Fibroblast of skin of abdomen (primary cell): Measurements from ENCODE around the gene TMEM178B.

ENCODE experiments used
- DNase-seq: peaks from one replicate; pipeline ENCODE4 v3.0.0-alpha.2; 2013

The TMEM178B gene

GRCh38 chr7:141225916-141226618 is 152.2 kb downstream of the TMEM178B start:
- no peak for DNase-seq

GRCh38 chr7:141227454-141227853 is 153.6 kb downstream of the TMEM178B start:
- DNase-seq: no peak

DNA sequence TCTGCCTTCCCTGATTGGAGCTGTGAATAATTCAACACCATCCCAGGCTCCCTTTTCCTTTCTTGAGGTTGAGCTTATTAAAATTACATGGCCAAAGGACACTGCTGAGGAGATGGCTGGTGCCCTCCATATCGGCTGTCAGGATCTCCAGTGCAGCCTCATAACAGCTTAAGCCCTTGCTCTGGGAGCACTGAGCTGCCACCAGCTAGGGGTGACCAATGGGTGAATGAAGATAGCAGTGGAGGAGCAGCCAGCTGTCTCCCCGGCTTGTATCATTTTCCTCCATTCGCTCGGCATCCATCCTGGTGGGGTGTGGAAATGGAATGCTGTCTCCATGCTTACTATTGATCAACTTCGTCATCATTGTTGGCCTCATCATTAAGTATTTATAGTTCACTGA is 154.6 kb downstream of the TMEM178B start:
- DNase-seq: no peak

GRCh38 chr7:141231018-141231792 is 157.3 kb downstream of the TMEM178B start:
- no peak for DNase-seq

- no peak for DNase-seq
These were observed 158.6 kb downstream of the TMEM178B start for GRCh38 chr7:141232286-141233051.

- no peak for DNase-seq
These were observed 160.7 kb downstream of the TMEM178B start for GRCh38 chr7:141234335-141235105.

DNA sequence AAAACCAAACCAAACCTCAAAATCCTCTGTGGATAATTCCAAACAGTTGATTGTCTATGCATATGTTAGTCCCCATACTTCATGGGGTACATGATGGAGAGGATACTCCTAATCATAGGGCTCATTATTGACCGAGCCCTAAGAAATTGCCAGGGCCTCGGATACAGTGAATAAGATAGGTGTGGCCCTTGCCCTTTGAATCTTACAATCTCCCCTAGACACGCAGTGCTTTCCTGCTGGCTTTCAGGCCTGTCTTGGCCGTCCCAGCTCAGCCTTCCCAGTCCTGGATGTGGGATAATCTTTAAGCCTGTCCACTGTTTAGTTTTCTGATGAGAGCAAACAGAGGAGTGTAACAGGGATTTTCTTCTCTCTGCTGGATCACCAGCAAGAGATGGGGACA is 161.8 kb downstream of the TMEM178B start:
- no peak for DNase-seq

DNA sequence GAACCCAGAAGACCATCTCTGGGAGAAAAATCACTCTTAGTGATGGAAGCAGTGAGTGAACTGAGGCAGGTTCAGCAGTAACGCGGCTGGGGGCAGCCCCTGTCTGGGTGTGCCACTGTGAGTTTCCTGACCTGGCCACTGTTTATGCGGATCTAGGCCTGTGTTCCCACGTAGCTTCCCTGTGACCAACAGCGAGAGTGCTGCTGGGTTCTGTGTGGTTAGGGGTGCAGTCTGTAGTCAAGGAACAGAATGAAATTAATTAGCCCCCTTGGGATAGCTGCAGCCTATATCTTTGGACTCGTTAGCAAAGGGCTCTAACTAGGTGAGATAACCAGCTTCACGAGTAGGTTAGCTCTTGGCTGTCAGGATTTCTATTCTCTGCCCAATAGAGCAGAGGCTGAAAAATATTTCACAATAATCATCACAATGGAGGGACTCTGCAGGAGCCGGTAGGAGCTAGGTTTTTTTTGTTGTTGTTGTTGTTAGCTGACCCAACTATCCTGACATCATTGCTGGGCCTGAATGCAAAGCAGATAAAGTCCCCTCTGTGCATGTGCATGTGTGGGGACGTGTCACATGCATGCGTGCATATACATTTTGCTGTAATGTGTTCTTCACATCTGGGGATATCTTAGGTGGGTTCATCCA is 164.9 kb downstream of the TMEM178B start:
- DNase-seq: no peak

GRCh38 chr7:141239661-141240060 is 165.8 kb downstream of the TMEM178B start:
- DNase-seq: no peak

GRCh38 chr7:141242568-141242967 is 168.7 kb downstream of the TMEM178B start:
- no peak for DNase-seq

GRCh38 chr7:141243368-141243767 is 169.5 kb downstream of the TMEM178B start:
- no peak for DNase-seq

- DNase-seq: no peak
These were observed 170.6 kb downstream of the TMEM178B start for GRCh38 chr7:141244435-141244834.

DNA sequence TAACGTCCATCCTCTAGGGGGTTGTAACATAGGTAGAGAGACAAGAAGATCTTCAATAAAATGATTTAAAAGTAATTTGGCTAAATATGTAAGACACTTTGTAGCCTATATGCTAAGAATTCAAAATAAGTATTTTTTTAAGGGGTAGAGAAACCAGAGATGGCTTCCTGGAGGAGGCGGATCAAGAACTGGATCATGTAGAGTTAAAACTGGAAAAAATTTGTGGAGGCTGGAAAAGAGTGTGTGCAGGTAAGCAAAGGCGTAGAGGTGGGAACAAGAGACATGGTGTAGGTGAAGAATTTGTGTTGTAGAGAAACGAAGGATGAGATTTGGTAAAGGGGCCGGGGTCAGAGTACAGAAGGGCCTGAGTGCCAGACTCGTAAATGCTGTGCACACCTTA is 172.6 kb downstream of the TMEM178B start:
- DNase-seq: no peak

GRCh38 chr7:141251180-141251579 is 177.3 kb downstream of the TMEM178B start:
- DNase-seq: no peak

DNA sequence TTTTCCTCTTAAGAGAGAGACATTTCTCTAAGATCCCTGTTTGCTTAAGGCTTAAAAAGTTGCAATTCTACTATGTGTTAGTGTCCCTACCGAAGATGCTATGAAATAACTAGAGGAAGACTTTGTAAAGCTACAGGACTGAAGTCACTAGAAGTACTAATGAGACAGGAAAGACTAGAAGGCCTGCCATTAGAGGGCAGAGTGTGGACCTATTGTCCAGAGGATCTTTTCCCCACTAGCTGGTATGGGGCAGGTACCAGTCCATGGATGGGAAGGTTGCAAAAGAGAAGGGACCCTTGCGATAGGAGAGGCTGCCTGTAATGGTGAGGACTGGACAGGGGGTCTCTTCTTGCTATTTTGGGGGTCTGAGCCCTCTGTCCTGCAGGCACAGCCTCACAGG is 178.1 kb downstream of the TMEM178B start:
- no peak for DNase-seq

- DNase-seq: no peak
These were observed 183.7 kb downstream of the TMEM178B start for GRCh38 chr7:141257597-141257996.

GRCh38 chr7:141258559-141258958 is 184.7 kb downstream of the TMEM178B start:
- no peak for DNase-seq

DNA sequence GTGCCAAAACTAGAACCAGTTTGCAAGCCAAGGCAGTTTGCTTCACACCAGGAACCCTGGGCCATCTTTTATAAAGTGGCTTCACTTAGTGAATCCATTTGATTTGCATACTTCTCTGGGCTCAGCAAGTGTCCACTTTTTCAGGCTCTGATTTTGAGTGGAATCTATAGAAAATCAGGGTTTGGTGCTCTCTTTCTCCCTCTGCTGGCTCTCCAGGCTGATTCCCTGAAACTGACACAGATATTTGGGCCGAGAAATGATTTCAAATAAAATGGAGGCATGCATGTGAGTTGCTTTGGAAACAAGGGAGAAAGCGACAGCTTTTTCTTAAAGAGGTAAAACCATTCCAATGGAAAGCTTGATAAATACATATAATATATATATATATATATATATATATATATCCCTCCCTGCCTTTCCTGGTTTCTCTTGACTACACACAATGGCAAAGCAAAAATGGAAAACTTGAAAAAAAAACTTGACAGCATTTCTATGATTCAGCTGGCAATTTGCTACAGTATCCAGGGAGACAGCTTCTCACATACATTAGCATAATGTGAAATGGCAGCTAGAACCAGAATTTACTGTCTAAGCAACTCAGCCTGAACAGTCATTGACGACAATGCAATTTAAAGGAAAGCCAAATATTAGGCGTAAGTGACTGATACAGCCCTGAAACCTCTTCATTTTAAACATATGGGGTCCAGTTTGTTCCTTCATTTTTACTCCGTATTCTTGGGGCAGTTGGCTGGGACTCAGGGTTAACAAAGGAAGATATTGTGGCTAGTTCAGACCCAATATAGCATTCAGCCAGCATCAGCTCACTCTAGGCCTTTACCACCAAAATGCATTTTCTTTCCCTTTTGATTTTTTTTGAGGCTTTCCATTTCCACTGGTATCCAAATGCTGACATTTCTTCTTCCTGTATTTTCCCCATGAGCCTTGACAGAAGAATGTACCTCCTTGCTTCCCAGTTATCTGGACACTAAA is 188.5 kb downstream of the TMEM178B start:
- no peak for DNase-seq

- DNase-seq: no peak
These were observed 189.6 kb downstream of the TMEM178B start for GRCh38 chr7:141263508-141263907.

DNA sequence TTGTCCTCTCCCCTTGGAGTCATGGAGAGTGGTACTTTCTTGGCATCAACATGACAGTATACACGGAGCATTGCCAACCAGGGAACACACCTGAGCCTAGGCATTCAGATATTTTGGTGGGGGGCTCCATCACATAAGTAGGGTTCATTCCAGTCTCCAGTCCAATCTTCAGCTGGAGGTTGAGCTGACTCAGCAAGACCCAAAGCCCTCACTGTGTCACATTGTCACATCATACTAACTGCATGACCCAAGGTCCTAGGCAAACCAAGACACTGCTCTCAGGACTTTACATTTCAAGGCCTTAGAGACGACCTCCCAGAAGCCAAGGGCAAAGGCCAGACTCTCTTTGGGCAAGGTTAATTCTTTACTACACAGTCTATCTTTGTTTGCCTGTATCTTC is 190.1 kb downstream of the TMEM178B start:
- DNase-seq: no peak

- DNase-seq: no peak
These were observed 190.6 kb downstream of the TMEM178B start for GRCh38 chr7:141264511-141264910.
